ENCODE results near the gene EIF3M. TPM values are rescaled to one million over a fixed set of nuclear protein-coding genes. Genes with fewer than 3 reads are reported as not detected.

Gene EIF3M
- polyA plus RNA-seq, 4 donors: 185 to 368 (median 294) TPM

- no peaks in the 10 kb centered on the region for H3K4me1 ChIP-seq (ENCODE audit: control insufficient read depth in 3 of 3, insufficient read depth in 2 of 3, low read depth in 1 of 3, low read length in 2 of 3)
- no peak overlapping the region for H3K4me3 ChIP-seq (ENCODE audit: low read depth in 1 of 3, low read length in 3 of 3)
- H3K27me3 ChIP-seq (ENCODE audit: control insufficient read depth in 3 of 3, insufficient read depth in 3 of 3, low read length in 3 of 3): no peaks in the 10 kb centered on the region
- no peaks in the 10 kb centered on the region for H3K36me3 ChIP-seq (ENCODE audit: control insufficient read depth in 3 of 3, insufficient read depth in 2 of 3, low read depth in 1 of 3, low read length in 3 of 3)
- FAIRE-seq (no peak), DNase-seq (no peak)
- H3K27ac ChIP-seq (ENCODE audit: low read depth in 1 of 3, low read length in 2 of 3): no peak overlapping the region
- 63 to 86% (median 64%) methylated on average over 2 of the region's 2 CpGs for WGBS, 3 donors
- H3K9me3 ChIP-seq (ENCODE audit: control insufficient read depth in 2 of 2, insufficient read depth in 1 of 2, low read depth in 1 of 2, low read length in 1 of 2): no peaks in the 10 kb centered on the region
Measured at GRCh38 chr11:32635819-32636218, 52.2 kb downstream of the EIF3M start.

GRCh38 chr11:32641361-32641760 lies 57.7 kb downstream of the EIF3M start:
- no peaks in the 10 kb centered on the region for H3K9me3 ChIP-seq (ENCODE audit: control insufficient read depth in 2 of 2, insufficient read depth in 1 of 2, low read depth in 1 of 2, low read length in 1 of 2)
- FAIRE-seq: no peak
- H3K27me3 ChIP-seq (ENCODE audit: control insufficient read depth in 3 of 3, insufficient read depth in 3 of 3, low read length in 3 of 3): no peaks in the 10 kb centered on the region
- no peak overlapping the region for H3K4me3 ChIP-seq (ENCODE audit: low read depth in 1 of 3, low read length in 3 of 3)
- H3K27ac ChIP-seq (ENCODE audit: low read depth in 1 of 3, low read length in 2 of 3): no peak overlapping the region
- no peaks in the 10 kb centered on the region for H3K4me1 ChIP-seq (ENCODE audit: control insufficient read depth in 3 of 3, insufficient read depth in 2 of 3, low read depth in 1 of 3, low read length in 2 of 3)
- no peak for DNase-seq
- no peaks in the 10 kb centered on the region for H3K36me3 ChIP-seq (ENCODE audit: control insufficient read depth in 3 of 3, insufficient read depth in 2 of 3, low read depth in 1 of 3, low read length in 3 of 3)

GRCh38 chr11:32643526-32643925 lies 59.9 kb downstream of the EIF3M start:
- H3K27ac ChIP-seq (ENCODE audit: low read depth in 1 of 3, low read length in 2 of 3): no peak overlapping the region
- no peaks in the 10 kb centered on the region for H3K9me3 ChIP-seq (ENCODE audit: control insufficient read depth in 2 of 2, insufficient read depth in 1 of 2, low read depth in 1 of 2, low read length in 1 of 2)
- 3 to 35% (median 19%) methylated on average over 1 of the region's 1 CpG for WGBS, 3 donors
- H3K36me3 ChIP-seq (ENCODE audit: control insufficient read depth in 3 of 3, insufficient read depth in 2 of 3, low read depth in 1 of 3, low read length in 3 of 3): no peaks in the 10 kb centered on the region
- H3K4me3 ChIP-seq (ENCODE audit: low read depth in 1 of 3, low read length in 3 of 3): no peak overlapping the region
- DNase-seq (peak in 1 of 2 donors; percentile 9), FAIRE-seq (no peak)
- H3K27me3 ChIP-seq (ENCODE audit: control insufficient read depth in 3 of 3, insufficient read depth in 3 of 3, low read length in 3 of 3): no peaks in the 10 kb centered on the region
- H3K4me1 ChIP-seq (ENCODE audit: control insufficient read depth in 3 of 3, insufficient read depth in 2 of 3, low read depth in 1 of 3, low read length in 2 of 3): no peaks in the 10 kb centered on the region

Other genes starting within 250 kb of the EIF3M start
- under 1 TPM in 1 of 4 donors, not detected in 3; 0.03 TPM for gene WT1, start 148.3 kb upstream of the EIF3M start, polyA plus RNA-seq
- under 1 TPM in 2 of 4 donors, not detected in 2; 0.01 to 0.09 TPM for gene CCDC73, start 210.8 kb downstream of the EIF3M start, polyA plus RNA-seq
- gene PRRG4, start 246.1 kb downstream of the EIF3M start, polyA plus RNA-seq: 10 to 100 TPM in 2 of 4 donors, 1 to 10 TPM in 2; 5.1 to 11.2 (median 9.1) TPM